Stimulated activated CD8-positive, alpha-beta memory T cell treated with anti-CD3 and anti-CD28 coated beads, Interleukin-15, amount 100 ng/mL, for 1 hour (primary cell): ENCODE results near the gene MEGF10.

ENCODE experiments used
- DNase-seq: peaks from one replicate; pipeline ENCODE4 v3.0.0-alpha.2; 2020; ENCODE audit warnings: low read depth

Gene MEGF10

DNA sequence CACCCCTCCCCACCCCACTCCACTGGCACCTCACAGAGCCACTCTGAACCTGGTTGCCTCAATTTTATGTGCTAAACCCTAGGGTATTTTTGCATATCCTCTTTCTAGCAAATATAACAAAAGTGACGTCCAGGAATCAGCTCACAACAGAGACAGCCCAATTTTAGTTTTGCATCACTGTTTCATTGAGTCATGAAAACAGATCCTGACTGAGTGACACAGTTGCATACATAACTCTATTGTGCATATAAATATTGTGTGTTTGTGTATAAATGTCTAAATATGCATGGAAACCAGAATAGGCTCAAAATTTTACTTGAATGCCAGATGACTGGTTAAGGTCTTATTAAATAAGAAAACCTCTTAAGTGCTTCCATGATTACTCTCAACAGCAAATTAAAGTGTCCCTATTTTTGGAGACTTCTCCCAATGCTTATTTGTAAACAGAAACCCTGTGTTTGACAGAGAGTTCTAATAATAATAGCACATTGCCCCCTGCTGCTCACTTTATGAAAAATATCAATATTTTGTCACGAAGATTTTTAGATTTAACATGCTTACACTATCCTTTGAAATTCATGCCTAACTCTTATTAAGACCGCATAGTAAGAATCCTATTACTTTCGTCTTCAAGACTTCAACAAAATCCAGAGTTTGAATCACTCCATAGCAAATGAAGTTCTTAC lies 151.3 kb downstream of the MEGF10 start:
- DNase-seq = no peak

DNA sequence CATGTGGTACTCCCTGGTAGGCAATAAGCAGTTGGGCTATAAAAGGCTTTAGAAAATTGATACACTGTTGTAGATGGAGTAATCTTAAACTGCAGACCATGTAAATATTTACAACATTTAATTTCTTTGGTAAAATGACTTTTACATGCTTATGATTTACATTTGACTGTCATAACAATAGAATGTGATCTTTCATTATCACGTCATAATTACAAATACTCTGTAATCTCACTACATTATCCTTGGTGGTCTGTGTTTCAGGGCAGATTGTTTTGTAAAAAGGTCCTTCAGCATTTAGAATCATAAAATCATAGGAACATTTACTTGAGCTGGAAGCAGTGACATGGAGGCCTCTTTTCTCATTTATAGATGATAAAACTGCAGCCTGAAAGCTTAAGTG lies 153.6 kb downstream of the MEGF10 start:
- DNase-seq = no peak

DNA sequence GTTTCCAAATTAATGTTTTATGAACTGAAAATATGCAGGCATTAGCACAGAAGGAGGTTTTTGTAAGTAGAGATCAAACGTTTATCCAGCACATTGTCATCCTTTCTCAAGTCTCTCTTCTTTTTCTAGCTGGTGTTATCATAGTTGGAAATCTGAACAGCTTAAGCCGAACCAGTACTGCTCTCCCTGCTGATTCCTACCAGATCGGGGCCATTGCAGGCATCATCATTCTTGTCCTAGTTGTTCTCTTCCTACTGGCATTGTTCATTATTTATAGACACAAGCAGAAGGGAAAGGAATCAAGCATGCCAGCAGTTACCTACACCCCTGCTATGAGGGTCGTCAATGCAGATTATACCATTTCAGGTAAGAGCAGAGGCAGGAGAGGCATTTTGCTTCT lies 154.7 kb downstream of the MEGF10 start:
- DNase-seq = no peak

GRCh38 chr5:127446626-127447025 lies 156.0 kb downstream of the MEGF10 start:
- no peak for DNase-seq

GRCh38 chr5:127447827-127448226 lies 157.2 kb downstream of the MEGF10 start:
- DNase-seq = no peak

DNA sequence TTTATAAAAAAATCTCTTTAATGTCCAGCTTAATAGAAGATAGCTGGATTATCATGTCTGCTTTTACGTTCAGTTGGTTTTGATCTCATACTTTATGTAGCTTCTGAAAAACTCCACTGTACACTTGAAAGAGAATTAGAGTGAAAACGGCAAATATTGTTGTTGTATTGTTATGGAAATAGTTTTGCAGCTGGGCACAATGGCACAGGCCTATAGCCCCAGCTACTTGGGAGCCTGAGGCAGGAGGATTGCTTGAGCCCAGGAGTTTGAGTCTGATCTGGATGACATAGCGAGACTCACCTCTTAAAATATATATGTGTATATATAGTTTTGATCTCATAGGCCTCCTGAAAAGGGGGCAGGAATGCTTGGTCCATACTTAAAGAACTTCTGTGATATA lies 159.4 kb downstream of the MEGF10 start:
- DNase-seq = no peak

- no peak for DNase-seq
Observed at GRCh38 chr5:127451096-127451495, 160.5 kb downstream of the MEGF10 start.

GRCh38 chr5:127452626-127453025 lies 162.0 kb downstream of the MEGF10 start:
- DNase-seq = no peak

DNA sequence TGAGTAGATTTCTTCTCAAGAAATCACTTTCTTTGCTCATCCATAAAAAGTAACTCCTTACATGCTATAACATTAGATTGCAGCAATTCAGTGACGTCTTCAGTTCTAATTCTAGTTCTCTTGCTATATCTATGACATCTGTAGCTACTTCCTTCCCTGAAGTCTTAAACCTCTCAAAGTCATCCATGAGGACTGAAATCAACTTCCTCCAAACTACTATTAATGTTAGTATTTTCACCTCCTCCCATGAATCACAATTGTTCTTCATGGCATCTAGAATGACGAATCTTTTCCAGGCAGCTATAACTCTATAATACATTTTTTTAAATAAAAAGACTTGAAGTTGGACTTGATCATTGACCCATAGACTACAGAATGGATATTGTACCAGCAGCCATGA lies 180.6 kb downstream of the MEGF10 start:
- DNase-seq = no peak

DNA sequence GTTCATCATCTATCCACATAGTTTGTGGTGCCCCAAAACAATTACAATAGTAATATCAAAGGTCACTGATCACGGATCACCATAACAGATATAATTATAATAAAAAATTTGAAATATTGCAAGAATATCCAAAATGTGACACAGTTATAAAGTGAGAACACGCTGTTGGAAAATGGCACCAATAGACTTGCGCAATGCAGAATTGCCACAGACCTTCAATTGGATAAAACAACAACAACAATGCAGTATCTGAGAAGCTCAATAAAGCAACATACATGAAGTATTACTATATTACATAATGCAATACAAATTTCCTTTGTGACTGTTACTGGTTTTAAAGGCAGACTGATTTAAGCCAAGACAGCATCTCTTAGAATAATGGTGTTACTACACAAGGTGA lies 182.1 kb downstream of the MEGF10 start:
- DNase-seq = no peak

- DNase-seq = no peak
Observed at GRCh38 chr5:127486471-127486870, 195.9 kb downstream of the MEGF10 start.

DNA sequence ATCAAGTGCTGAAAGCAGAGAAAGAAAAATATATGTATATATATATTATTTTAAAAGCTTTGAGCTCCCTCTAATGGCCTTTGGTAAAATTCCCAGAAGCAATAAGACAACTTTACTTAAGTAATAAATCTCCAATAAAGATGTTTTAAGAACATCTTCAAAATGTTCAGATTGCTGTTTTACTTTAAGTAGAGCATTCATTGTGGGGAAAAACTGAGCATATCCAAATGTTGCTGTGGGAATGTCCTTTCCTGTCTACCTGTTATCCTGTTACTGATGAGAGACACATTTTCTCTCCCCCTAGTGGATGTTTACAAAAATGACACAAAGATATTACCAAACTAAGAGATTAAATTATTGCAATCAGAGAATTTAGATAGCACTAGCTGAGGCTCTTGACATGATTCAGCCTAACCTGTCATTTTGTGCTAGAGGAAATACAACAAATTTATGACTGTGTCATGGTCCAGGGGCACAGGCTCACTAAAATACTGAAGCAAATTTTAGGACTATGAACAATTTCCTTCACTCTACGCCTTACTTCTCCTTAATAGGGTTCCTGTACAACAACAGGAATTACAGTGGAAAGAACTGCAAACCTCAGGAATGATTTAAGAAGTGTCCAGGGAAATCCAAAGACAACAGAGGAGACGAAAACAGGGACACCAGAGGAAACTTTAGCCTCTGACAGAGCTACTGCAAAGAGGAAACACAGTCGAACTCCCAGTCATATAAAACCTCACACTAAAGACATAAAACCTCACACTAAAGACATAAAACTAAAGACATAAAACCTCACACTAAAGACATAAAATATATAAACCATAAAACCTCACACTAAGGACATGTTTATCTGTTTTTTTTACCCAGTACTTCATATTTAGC lies 202.5 kb downstream of the MEGF10 start:
- no peak for DNase-seq

DNA sequence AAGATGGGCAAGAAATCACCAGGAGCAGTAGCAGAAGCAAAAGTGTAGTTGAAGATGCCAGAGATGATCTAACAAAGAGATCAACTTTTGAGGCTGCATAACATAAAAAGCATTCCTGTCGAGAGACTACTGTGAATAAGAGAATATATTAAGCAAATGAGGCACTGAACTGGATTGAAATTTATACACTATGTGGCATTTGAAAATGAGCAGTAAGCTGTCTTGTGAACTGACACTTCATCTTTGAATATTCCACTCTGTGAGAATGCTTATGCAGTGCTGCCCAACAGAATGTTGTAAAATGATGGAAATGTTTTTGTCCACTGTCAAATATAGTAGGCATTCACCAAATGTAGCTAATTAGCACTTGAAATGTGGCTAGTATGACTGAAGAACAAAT lies 208.0 kb downstream of the MEGF10 start:
- no peak for DNase-seq

GRCh38 chr5:127505905-127506304 lies 215.3 kb downstream of the MEGF10 start:
- no peak for DNase-seq

- no peak for DNase-seq
Observed at GRCh38 chr5:127506616-127507015, 216.0 kb downstream of the MEGF10 start.

DNA sequence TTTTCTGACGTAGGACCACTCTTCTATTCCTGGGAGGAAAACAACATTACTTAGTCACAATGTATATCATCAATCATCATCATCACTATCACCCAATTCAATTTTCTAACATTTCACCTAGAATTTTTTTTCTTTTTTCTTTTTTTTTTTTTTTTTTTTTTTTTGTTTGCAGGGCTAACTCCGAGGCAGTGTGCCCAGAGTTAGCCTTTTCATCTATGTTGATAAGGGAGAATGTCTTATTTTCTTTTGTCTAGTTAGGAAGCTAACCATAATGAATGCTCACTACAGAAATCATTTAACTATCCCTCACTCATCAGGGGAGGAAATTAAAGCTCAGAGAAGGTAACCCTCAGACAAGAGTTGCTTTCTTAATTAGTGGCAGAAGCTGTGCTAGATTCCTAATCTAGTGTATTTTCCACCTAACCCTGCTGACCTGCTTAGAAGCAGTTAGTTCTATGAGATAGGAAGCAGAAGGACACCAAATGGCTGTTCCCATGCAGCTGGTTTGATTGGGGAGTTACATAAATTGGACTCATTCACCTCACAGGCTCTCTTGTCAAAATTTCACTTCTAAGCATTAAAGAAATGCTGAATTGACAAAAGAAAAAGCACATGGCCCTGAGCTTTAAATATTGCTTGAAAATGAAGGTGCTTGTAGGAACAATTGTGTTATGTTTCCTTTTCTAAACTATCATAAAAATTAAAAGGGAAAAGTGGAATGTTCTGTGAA lies 218.2 kb downstream of the MEGF10 start:
- DNase-seq = no peak
